Measurements from ENCODE around the gene UNK. TPM values are rescaled to one million over a fixed set of nuclear protein-coding genes. Genes with fewer than 3 reads are reported as not detected.

UNK gene
- total and polyA plus RNA-seq, 2 of the 13 experiments (the other 11 are each of a cell fraction or from before 2014, with no cell fraction given): 31.6 to 33.0 TPM

- TF ChIP-seq SIX4 (CRISPR knock-in tag; IDR thresholded peaks at IDR 0.05): no peak
- TF ChIP-seq CSRNP2 (CRISPR knock-in tag; conservative IDR thresholded peaks at IDR 0.05; ENCODE audit: low read depth): no peak
- no peak for TF ChIP-seq ZFAT (CRISPR knock-in tag; conservative IDR thresholded peaks at IDR 0.05)
- TF ChIP-seq SMARCE1 (IDR thresholded peaks at IDR 0.05; ENCODE audit: borderline replicate concordance): no peak
- peak; percentile 68 for TF ChIP-seq PTBP1 (IDR thresholded peaks at IDR 0.05; ENCODE audit: low read depth, low read length, poor library complexity, severe bottlenecking)
- TF ChIP-seq MAX (IDR thresholded peaks at IDR 0.05): no peak; the same call in 1 of the 2 replicates
- no peak for TF ChIP-seq ZNF646 (CRISPR knock-in tag; IDR thresholded peaks at IDR 0.05)
- no peak for TF ChIP-seq FOXJ3 (CRISPR knock-in tag; IDR thresholded peaks at IDR 0.05; ENCODE audit: borderline replicate concordance)
- peak; percentile 75 for TF ChIP-seq ZNF687 (CRISPR knock-in tag; IDR thresholded peaks at IDR 0.05)
- TF ChIP-seq ZNF75D (CRISPR knock-in tag; IDR thresholded peaks at IDR 0.05; ENCODE audit: borderline replicate concordance): no peak
- TF ChIP-seq PITX1 (CRISPR knock-in tag; IDR thresholded peaks at IDR 0.05): 0 out of 2 replicates have a peak, but pooled peaks have one; percentile 31
- no peak for TF ChIP-seq MAF1 (CRISPR knock-in tag; IDR thresholded peaks at IDR 0.05; ENCODE audit: borderline replicate concordance)
- TF ChIP-seq ZNF792 (CRISPR knock-in tag; IDR thresholded peaks at IDR 0.05): no peak
- TF ChIP-seq ZNF766 (CRISPR knock-in tag; IDR thresholded peaks at IDR 0.05; ENCODE audit: borderline replicate concordance): no peak
- no peak for TF ChIP-seq ZMYM3 (CRISPR knock-in tag; IDR thresholded peaks at IDR 0.05)
- peak; percentile 53 for TF ChIP-seq HNRNPLL (IDR thresholded peaks at IDR 0.05; ENCODE audit: low read depth, low read length, poor library complexity, severe bottlenecking)
- TF ChIP-seq AGO1 (IDR thresholded peaks at IDR 0.05; ENCODE audit: low read depth, low read length, poor library complexity, severe bottlenecking): no peak
Measured at GRCh38 chr17:75827308-75828075, 42.9 kb downstream of the UNK start (continued).

All from HepG2 (cell line).